Neural cell (in vitro differentiated cells): ENCODE results near the gene ARHGEF7. TPM values are rescaled to one million over a fixed set of nuclear protein-coding genes. Genes with fewer than 3 reads are reported as not detected.
A peak's percentile ranks its signal among the peaks of the same experiment; 100 is the strongest.

ENCODE experiments used
- H2AFZ ChIP-seq: fragments of 200-600, 300-800 bp; sonication (generic), shearing (Covaris generic); 2 replicates; pipeline ENCODE4 v1.6.0; 2014; ENCODE audit warnings: low read depth, mild to moderate bottlenecking, antibody characterized with exemption, low read length, moderate library complexity
- H3F3A ChIP-seq: fragments of 200-600 bp; shearing (Covaris generic); 2 replicates; pipeline ENCODE4 v1.6.1; 2016; ENCODE audit warnings: mild to moderate bottlenecking, moderate library complexity, mixed read lengths, antibody characterized with exemption, low read length; ENCODE audit not compliant: insufficient read depth, poor library complexity, severe bottlenecking
- H3K27ac ChIP-seq: fragments of 200-600, 300-800 bp; sonication (generic), shearing (Covaris generic); 2 replicates; pipeline ENCODE4 v1.5.1; 2014; ENCODE audit warnings: mild to moderate bottlenecking, low read length, moderate library complexity
- H3K27me3 ChIP-seq: fragments of 300-800, 200-600 bp; sonication (generic), shearing (Covaris generic); 2 replicates; pipeline ENCODE4 v1.6.0; 2014; ENCODE audit warnings: mild to moderate bottlenecking, low read depth, low read length, moderate library complexity; ENCODE audit not compliant: insufficient read depth
- H3K36me3 ChIP-seq: fragments of 300-800, 200-600 bp; sonication (generic), shearing (Covaris generic); 2 replicates; pipeline ENCODE4 v1.5.1; 2014; ENCODE audit warnings: mild to moderate bottlenecking, antibody characterized with exemption, low read length, moderate library complexity; ENCODE audit not compliant: insufficient read depth
- H3K4me2 ChIP-seq: fragments of 300-800, 200-600 bp; sonication (generic), shearing (Covaris generic); 2 replicates; pipeline ENCODE4 v1.6.0; 2014; ENCODE audit warnings: mild to moderate bottlenecking, low read length
- H3K4me3 ChIP-seq: fragments of 300-800, 200-600 bp; sonication (generic), shearing (Covaris generic); 2 replicates; pipeline ENCODE4 v1.5.1; 2014; ENCODE audit warnings: mild to moderate bottlenecking, low read length, moderate library complexity
- H3K79me2 ChIP-seq: fragments of 200-600 bp; shearing (Covaris generic); replicated peaks from 2 replicates; pipeline ENCODE4 v1.6.0; 2014; ENCODE audit warnings: mild to moderate bottlenecking, low read length, moderate library complexity; ENCODE audit not compliant: insufficient read depth
- H3K9ac ChIP-seq: fragments of 300-800, 200-600 bp; sonication (generic), shearing (Covaris generic); 2 replicates; pipeline ENCODE4 v1.6.1; 2016; ENCODE audit warnings: mild to moderate bottlenecking, low read length, mixed read lengths
- H3K9me2 ChIP-seq: fragments of 200-600 bp; shearing (Covaris generic); 2 replicates; pipeline ENCODE4 v1.6.1; 2016; ENCODE audit warnings: mild to moderate bottlenecking, low read length, mixed read lengths; ENCODE audit not compliant: insufficient read depth
- H3K9me3 ChIP-seq: fragments of 200-600, 300-800 bp; sonication (generic), shearing (Covaris generic); 2 replicates; pipeline ENCODE4 v1.6.1; 2016; ENCODE audit warnings: mild to moderate bottlenecking, mixed run types, low read length, moderate library complexity, mixed read lengths
- H4K20me1 ChIP-seq: fragments of 200-600 bp; shearing (Covaris generic); 2 replicates; pipeline ENCODE4 v1.6.1; 2016; ENCODE audit warnings: mild to moderate bottlenecking, mixed run types; ENCODE audit not compliant: insufficient read depth
- EP300 ChIP-seq: fragments of 450-650 bp; conservative IDR thresholded peaks from 2 replicates; pipeline ENCODE4 v1.6.1; 2014; ENCODE audit warnings: antibody characterized with exemption, mild to moderate bottlenecking, moderate library complexity; ENCODE audit not compliant: poor library complexity, severe bottlenecking
- MXI1 ChIP-seq: fragments of 450-650 bp; conservative IDR thresholded peaks from 2 replicates; pipeline ENCODE4 v1.6.1; 2014; ENCODE audit warnings: antibody characterized with exemption, mild to moderate bottlenecking; ENCODE audit not compliant: poor library complexity, severe bottlenecking
- POLR2AphosphoS5 ChIP-seq: IDR thresholded peaks from 2 replicates; pipeline ENCODE4 v1.6.1; 2012
- RAD21 ChIP-seq: fragments of 450-650 bp; conservative IDR thresholded peaks from 2 replicates; pipeline ENCODE4 v1.6.1; 2014; ENCODE audit warnings: antibody characterized with exemption, mild to moderate bottlenecking, moderate library complexity
- REST ChIP-seq: IDR thresholded peaks from 2 replicates; pipeline ENCODE4 v1.6.1; 2012; ENCODE audit warnings: borderline replicate concordance
- SMC3 ChIP-seq: fragments of 450-650 bp; conservative IDR thresholded peaks from 2 replicates; pipeline ENCODE4 v1.6.1; 2014; ENCODE audit warnings: antibody characterized with exemption, mild to moderate bottlenecking, moderate library complexity; ENCODE audit not compliant: poor library complexity
- TAF1 ChIP-seq: IDR thresholded peaks from 2 replicates; pipeline ENCODE4 v1.6.1; 2012; ENCODE audit warnings: low read depth
- polyA plus RNA-seq: library from polyadenylated mRNA; depleted of rRNA; stranded (reverse); fragments of >200 nt; gene quantifications from 2 replicates; pipeline ENCODE4 v1.2.3, GENCODE V29; 2014

The ARHGEF7 gene
- polyA plus RNA-seq, 1 donor from 2014 or later = 155 TPM

- Histone ChIP-seq H3K27ac (peak overlapping the region; percentile 62), H3K9me3 (no peaks in the 10 kb centered on the region), H3F3A (no peaks in the 10 kb centered on the region), H3K9me2 (no peaks in the 10 kb centered on the region), H3K9ac (peak overlapping the region; percentile 13), H3K79me2 (peaks cover 66% of the 10 kb centered on the region), H3K27me3 (no peaks in the 10 kb centered on the region), H3K4me3 (peak overlapping the region; percentile 2), H3K36me3 (no peaks in the 10 kb centered on the region), H3K4me2 (no peak overlapping the region), H2AFZ (no peak overlapping the region), H4K20me1 (peaks cover 5% of the 10 kb centered on the region)
- TF ChIP-seq MXI1 (no peak), TAF1 (no peak)
Observed at GRCh38 chr13:111202156-111202621, 87.1 kb downstream of the ARHGEF7 start.

DNA sequence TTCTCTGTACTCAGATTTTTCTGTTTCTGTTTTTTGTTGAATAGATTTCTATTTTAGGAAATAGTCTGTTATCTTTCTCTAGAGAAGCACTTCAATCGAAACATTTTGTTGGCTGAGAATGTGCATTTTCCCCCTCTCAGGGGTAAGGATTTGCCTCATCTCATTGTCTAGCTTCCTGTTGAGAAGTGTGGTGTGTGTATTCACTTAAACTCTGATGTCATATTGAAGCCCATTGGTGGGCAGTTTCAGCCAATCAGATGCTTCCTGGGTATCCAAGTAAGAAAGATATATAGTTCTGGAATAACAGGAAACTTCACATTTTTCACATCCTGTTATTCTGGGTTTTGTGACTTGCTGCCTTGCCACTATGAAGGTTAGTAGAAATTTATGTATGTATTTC lies 87.6 kb downstream of the ARHGEF7 start:
- Histone ChIP-seq H3K27me3 (no peaks in the 10 kb centered on the region), H3K36me3 (no peaks in the 10 kb centered on the region), H3K4me3 (peak overlapping the region; percentile 55), H3K27ac (peak overlapping the region; percentile 62), H3K9me2 (no peaks in the 10 kb centered on the region), H4K20me1 (peaks cover 5% of the 10 kb centered on the region), H3K9me3 (no peaks in the 10 kb centered on the region), H3F3A (no peaks in the 10 kb centered on the region), H3K9ac (peak overlapping the region; percentile 13), H2AFZ (no peak overlapping the region), H3K79me2 (peaks cover 72% of the 10 kb centered on the region), H3K4me2 (no peak overlapping the region)
- no peak for TF ChIP-seq SMC3
- TF ChIP-seq MXI1 = no peak
- TF ChIP-seq POLR2AphosphoS5 = peak; percentile 35
- TF ChIP-seq REST = no peak

- Histone ChIP-seq H3K27ac (no peak overlapping the region), H3K79me2 (peaks cover 80% of the 10 kb centered on the region)
Observed at GRCh38 chr13:111203736-111204389, 88.8 kb downstream of the ARHGEF7 start.

More at GRCh38 chr13:111203736-111204389, 88.8 kb downstream of the ARHGEF7 start:
- no peaks in the 10 kb centered on the region for H3K27me3 ChIP-seq
- H3K9me2 ChIP-seq = no peaks in the 10 kb centered on the region
- H2AFZ ChIP-seq = no peak overlapping the region
- peaks cover 5% of the 10 kb centered on the region for H4K20me1 ChIP-seq
- TF ChIP-seq REST = no peak
- TF ChIP-seq TAF1 = no peak
- no peak for TF ChIP-seq RAD21
- no peak for TF ChIP-seq POLR2AphosphoS5
- no peak for TF ChIP-seq SMC3
- TF ChIP-seq EP300 = no peak
- H3F3A ChIP-seq = no peaks in the 10 kb centered on the region
- H3K9ac ChIP-seq = peak overlapping the region; percentile 32
- H3K4me3 ChIP-seq = peak overlapping the region; percentile 55
- H3K9me3 ChIP-seq = no peaks in the 10 kb centered on the region
- H3K36me3 ChIP-seq = no peaks in the 10 kb centered on the region
- H3K4me2 ChIP-seq = peak overlapping the region; percentile 20
